GM12878 (cell line): ENCODE measurements around the gene HLA-F. TPM values are rescaled to one million over a fixed set of nuclear protein-coding genes. Genes with fewer than 3 reads are reported as not detected.

ENCODE experiments used
- ATAC-seq: fragments of 200-7000 bp; cut with Tn5 transposase; 3 replicates; pipeline ENCODE4 v1.9.1; 2020; ENCODE audit warnings: mild to moderate bottlenecking, moderate library complexity
- BruUV-seq: library from RNA; stranded (reverse); fragments of 400-500 nt; replicated peaks from 2 replicates; lab custom pipeline; 2021; lab: Mats Ljungman, UMichigan
- CTCF ChIA-PET: fragments of 300-600 bp; sonication (Branson Sonifier 250); formaldehyde crosslinking; extraction: SDS; loops from one replicate; lab custom pipeline; 2021; ENCODE audit warnings: inconsistent platforms; lab: Yijun Ruan, JAX
- POLR2A ChIA-PET: fragments of 350-600 bp; formaldehyde crosslinking; extraction: SDS; loops from one replicate; lab custom pipeline; 2021; ENCODE audit warnings: inconsistent platforms; lab: Charles Lee
- RAD21 ChIA-PET: fragments of 300-600 bp; sonication (Branson Sonifier 250); formaldehyde crosslinking; loops from one replicate; lab custom pipeline; 2023; ENCODE audit warnings: antibody characterized with exemption; ENCODE audit not compliant: unreplicated experiment; lab: Charles Lee
- SMC1A ChIA-PET: fragments of 300-600 bp; sonication (Branson Sonifier 250); formaldehyde crosslinking; loops from one replicate; lab custom pipeline; 2023; ENCODE audit not compliant: unreplicated experiment, uncharacterized antibody; lab: Charles Lee
- DNase-seq: peaks from one replicate; pipeline ENCODE4 v3.0.0-alpha.2; 2011; ENCODE audit warnings: low read depth, low spot score
- FAIRE-seq: peaks from 3 replicates; lab custom pipeline; 2011; peaks lifted over from hg19 to GRCh38; lab: Jason Lieb, UNC
- H2AFZ ChIP-seq: 2 replicates; pipeline ENCODE4 v1.6.0; 2011; ENCODE audit warnings: low read depth, low read length, control low read depth; ENCODE audit not compliant: control insufficient read depth
- H3K27ac ChIP-seq: 2 replicates; pipeline ENCODE4 v1.5.1; 2011; ENCODE audit warnings: control low read depth; ENCODE audit not compliant: control insufficient read depth, insufficient read depth
- H3K27me3 ChIP-seq, 2 experiments: replicated peaks in 1 of 2; 2 replicates each; pipeline versions ENCODE4 v1.6.0 to v1.6.1; 2011; ENCODE audit warnings: low read length in 1 of 2; ENCODE audit not compliant: control insufficient read depth in 2 of 2, insufficient read depth in 2 of 2
- H3K36me3 ChIP-seq, 2 experiments: 2 replicates each; pipeline ENCODE4 v1.5.1; 2011; ENCODE audit warnings: low read length in 1 of 2; ENCODE audit not compliant: control insufficient read depth in 2 of 2, insufficient read depth in 2 of 2
- H3K4me1 ChIP-seq: 2 replicates; pipeline ENCODE4 v1.6.1; 2011; ENCODE audit warnings: mild to moderate bottlenecking, low read length, moderate library complexity, mixed read lengths; ENCODE audit not compliant: control insufficient read depth, insufficient read depth
- H3K4me2 ChIP-seq: 2 replicates; pipeline ENCODE4 v1.6.0; 2011; ENCODE audit warnings: control low read depth; ENCODE audit not compliant: control insufficient read depth, insufficient read depth
- H3K4me3 ChIP-seq: fragments of 200-600 bp; sonication (generic); 2 replicates; pipeline ENCODE4 v1.5.1; 2016
- H3K79me2 ChIP-seq: 2 replicates; pipeline ENCODE4 v1.6.0; 2011; ENCODE audit warnings: low read length; ENCODE audit not compliant: control insufficient read depth, insufficient read depth
- H3K9ac ChIP-seq: 2 replicates; pipeline ENCODE4 v1.8.0; 2011; ENCODE audit warnings: low read length, control low read depth, mixed read lengths; ENCODE audit not compliant: control insufficient read depth, insufficient read depth
- H3K9me3 ChIP-seq: replicated peaks from 3 replicates; pipeline ENCODE4 v1.5.1; 2011; ENCODE audit warnings: mild to moderate bottlenecking, low read length; ENCODE audit not compliant: control insufficient read depth, insufficient read depth
- H4K20me1 ChIP-seq: 2 replicates; pipeline ENCODE4 v1.6.0; 2011; ENCODE audit not compliant: control insufficient read depth, insufficient read depth
- CHD2 ChIP-seq: IDR thresholded peaks from 2 replicates; pipeline ENCODE4 v1.6.1; 2011; ENCODE audit warnings: low read depth, low read length, improper control_type of control experiment, borderline replicate concordance
- HDAC2 ChIP-seq: fragments of 200-600 bp; sonication (generic); IDR thresholded peaks from 2 replicates; pipeline ENCODE4 v1.6.1; 2017
- JUNB ChIP-seq: IDR thresholded peaks from 2 replicates; pipeline ENCODE4 v1.6.1; 2016; ENCODE audit warnings: antibody characterized with exemption, mild to moderate bottlenecking
- NFXL1 ChIP-seq: fragments of 450-650 bp; IDR thresholded peaks from 2 replicates; pipeline ENCODE4 v1.6.1; 2017; ENCODE audit warnings: antibody characterized with exemption, mild to moderate bottlenecking, borderline replicate concordance
- RCOR1 ChIP-seq: conservative IDR thresholded peaks from 2 replicates; pipeline ENCODE4 v1.6.1; 2012; ENCODE audit warnings: low read depth, low read length, improper control_type of control experiment
- SIN3A ChIP-seq: IDR thresholded peaks from 2 replicates; pipeline ENCODE4 v1.6.1; 2012; ENCODE audit warnings: low read depth, low read length, improper control_type of control experiment
- SMC3 ChIP-seq: IDR thresholded peaks from 2 replicates; pipeline ENCODE4 v1.6.1; 2011; ENCODE audit warnings: low read length, improper control_type of control experiment, borderline replicate concordance
- SREBF1 ChIP-seq: IDR thresholded peaks from 2 replicates; pipeline ENCODE4 v1.6.1; 2012; ENCODE audit warnings: mild to moderate bottlenecking, low read length
- STAT3 ChIP-seq: IDR thresholded peaks from 2 replicates; pipeline ENCODE4 v1.6.1; 2011; ENCODE audit warnings: low read depth, low read length, improper control_type of control experiment
- TCF7 ChIP-seq: IDR thresholded peaks from 2 replicates; pipeline ENCODE4 v1.6.1; 2014; ENCODE audit warnings: antibody characterized with exemption, borderline replicate concordance
- USF2 ChIP-seq: IDR thresholded peaks from 2 replicates; pipeline ENCODE4 v1.6.1; 2011; ENCODE audit warnings: low read depth, low read length, improper control_type of control experiment, borderline replicate concordance
- ZSCAN29 ChIP-seq: fragments of 450-650 bp; IDR thresholded peaks from 2 replicates; pipeline ENCODE4 v1.6.1; 2017; ENCODE audit warnings: mild to moderate bottlenecking, moderate library complexity
- WGBS: methylation state at CpG from one replicate; pipeline ENCODE4 v1.1.6; 2016; ENCODE audit warnings: low lambda C conversion rate; ENCODE audit not compliant: insufficient replicate concordance, insufficient coverage; ENCODE audit errors: missing lambda C conversion rate; 5-methylcytosine and 5-hydroxymethylcytosine counted together
- in situ Hi-C: fragments of 300-500 bp; cut with MboI; formaldehyde crosslinking; loops from 9 replicates; pipeline ENCODE4 v1.14.3; 2018; ENCODE audit warnings: mixed read lengths
- intact Hi-C: fragments of 100-400 bp; cut with micrococcal nuclease; formaldehyde crosslinking; loops from one replicate; pipeline ENCODE4 v1.14.2; 2022; ENCODE audit not compliant: unreplicated experiment
- polyA plus RNA-seq, 11 experiments: library from polyadenylated mRNA; depleted of rRNA in 4 of 11; unstranded in 6 of 11; stranded (reverse) in 5 of 11; fragments of >200 nt; fragmentation: Nextera tagmentation in 4 of 11; fragmentation: Illumina TruSeq in 1 of 11; extraction: Ambion mirVana in 4 of 11; extraction: Trizol in 1 of 11; gene quantifications; 1 replicate in 1 of 11; 2 replicates in 10 of 11; pipeline versions ENCODE4 v1.2.1 to v1.2.3, GENCODE V29; 2011 to 2016; ENCODE audit warnings: inconsistent platforms in 2 of 11, missing spikeins in 2 of 11, low read depth in 1 of 11
- total RNA-seq, 4 experiments: library from RNA; depleted of rRNA in 3 of 4; stranded (reverse); fragments of >200 nt in 3 of 4; fragmentation: Illumina TruSeq in 1 of 4; extraction: Trizol in 1 of 4; gene quantifications; 2 replicates each; pipeline versions ENCODE4 v1.2.1 to v1.2.3, GENCODE V29; 2013 to 2021
- TF ChIP-seq, protein P1 (sequence below): fragments of 450-650 bp; IDR thresholded peaks from 2 replicates; pipeline ENCODE4 v1.6.1; 2017; ENCODE audit warnings: mild to moderate bottlenecking, low read depth, inconsistent platforms; ENCODE audit not compliant: poor library complexity, severe bottlenecking
- TF ChIP-seq, protein P2 (sequence below): fragments of 450-650 bp; formaldehyde crosslinking; IDR thresholded peaks from 2 replicates; pipeline ENCODE4 v1.4.0; 2020; ENCODE audit warnings: mild to moderate bottlenecking, moderate library complexity

HLA-F gene
- total and polyA plus RNA-seq, 10 of the 15 experiments (the other 5 are each of a cell fraction or from before 2014, with no cell fraction given), result 30.1 to 342 (median 145) TPM

DNA sequence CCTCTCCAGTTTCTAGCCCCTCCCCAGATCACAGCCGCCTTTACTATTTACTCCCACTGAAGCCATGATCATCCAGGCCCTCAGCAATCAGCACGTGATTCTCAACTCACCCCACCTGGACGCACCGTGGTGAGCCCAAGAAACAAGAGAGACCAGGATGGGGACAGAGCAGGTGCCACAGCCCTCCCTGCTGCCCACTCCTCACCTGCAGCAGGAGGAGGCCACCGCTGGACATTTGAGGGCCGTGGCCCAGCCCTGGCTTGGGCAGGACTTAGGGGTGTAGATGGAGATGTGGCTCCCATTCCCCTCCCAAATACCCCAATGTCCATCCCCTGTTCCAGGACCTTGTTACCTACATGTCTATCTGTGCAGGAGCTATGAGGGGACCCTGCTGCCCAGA, 20.3 kb downstream of the HLA-F start:
- 78% methylated on average over 6 of the region's 6 CpGs for WGBS
- no peak for ATAC-seq
- no TSS peak for BruUV-seq
- Histone ChIP-seq H3K36me3 (no peaks in the 10 kb centered on the region), H2AFZ (no peak overlapping the region), H3K4me1 (no peaks in the 10 kb centered on the region), H3K4me2 (no peak overlapping the region), H3K4me3 (no peak overlapping the region), H4K20me1 (no peaks in the 10 kb centered on the region), H3K79me2 (no peaks in the 10 kb centered on the region), H3K27ac (no peak overlapping the region), H3K27me3 (no peaks in the 10 kb centered on the region), H3K9me3 (no peaks in the 10 kb centered on the region), H3K9ac (no peak overlapping the region)
- SMC1A ChIA-PET, result interaction anchor here (0.9 kb wide), 1 partner anchor 11 kb away, joined by 3 read pairs; no protein-coding TSS in a partner anchor
- FAIRE-seq, result no peak
- intact Hi-C loops, result no loop called here
- RAD21 ChIA-PET, result no interaction called here
- TF ChIP-seq ZSCAN29 (no peak), SMC3 (no peak), JUNB (no peak), USF2 (no peak), HDAC2 (no peak), SREBF1 (no peak), RCOR1 (no peak), TCF7 (no peak), STAT3 (no peak), CHD2 (no peak), NFXL1 (no peak), SIN3A (no peak)
- TF ChIP-seq, protein P1, sequence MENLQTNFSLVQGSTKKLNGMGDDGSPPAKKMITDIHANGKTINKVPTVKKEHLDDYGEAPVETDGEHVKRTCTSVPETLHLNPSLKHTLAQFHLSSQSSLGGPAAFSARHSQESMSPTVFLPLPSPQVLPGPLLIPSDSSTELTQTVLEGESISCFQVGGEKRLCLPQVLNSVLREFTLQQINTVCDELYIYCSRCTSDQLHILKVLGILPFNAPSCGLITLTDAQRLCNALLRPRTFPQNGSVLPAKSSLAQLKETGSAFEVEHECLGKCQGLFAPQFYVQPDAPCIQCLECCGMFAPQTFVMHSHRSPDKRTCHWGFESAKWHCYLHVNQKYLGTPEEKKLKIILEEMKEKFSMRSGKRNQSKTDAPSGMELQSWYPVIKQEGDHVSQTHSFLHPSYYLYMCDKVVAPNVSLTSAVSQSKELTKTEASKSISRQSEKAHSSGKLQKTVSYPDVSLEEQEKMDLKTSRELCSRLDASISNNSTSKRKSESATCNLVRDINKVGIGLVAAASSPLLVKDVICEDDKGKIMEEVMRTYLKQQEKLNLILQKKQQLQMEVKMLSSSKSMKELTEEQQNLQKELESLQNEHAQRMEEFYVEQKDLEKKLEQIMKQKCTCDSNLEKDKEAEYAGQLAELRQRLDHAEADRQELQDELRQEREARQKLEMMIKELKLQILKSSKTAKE, result no peak
- TF ChIP-seq, protein P2, sequence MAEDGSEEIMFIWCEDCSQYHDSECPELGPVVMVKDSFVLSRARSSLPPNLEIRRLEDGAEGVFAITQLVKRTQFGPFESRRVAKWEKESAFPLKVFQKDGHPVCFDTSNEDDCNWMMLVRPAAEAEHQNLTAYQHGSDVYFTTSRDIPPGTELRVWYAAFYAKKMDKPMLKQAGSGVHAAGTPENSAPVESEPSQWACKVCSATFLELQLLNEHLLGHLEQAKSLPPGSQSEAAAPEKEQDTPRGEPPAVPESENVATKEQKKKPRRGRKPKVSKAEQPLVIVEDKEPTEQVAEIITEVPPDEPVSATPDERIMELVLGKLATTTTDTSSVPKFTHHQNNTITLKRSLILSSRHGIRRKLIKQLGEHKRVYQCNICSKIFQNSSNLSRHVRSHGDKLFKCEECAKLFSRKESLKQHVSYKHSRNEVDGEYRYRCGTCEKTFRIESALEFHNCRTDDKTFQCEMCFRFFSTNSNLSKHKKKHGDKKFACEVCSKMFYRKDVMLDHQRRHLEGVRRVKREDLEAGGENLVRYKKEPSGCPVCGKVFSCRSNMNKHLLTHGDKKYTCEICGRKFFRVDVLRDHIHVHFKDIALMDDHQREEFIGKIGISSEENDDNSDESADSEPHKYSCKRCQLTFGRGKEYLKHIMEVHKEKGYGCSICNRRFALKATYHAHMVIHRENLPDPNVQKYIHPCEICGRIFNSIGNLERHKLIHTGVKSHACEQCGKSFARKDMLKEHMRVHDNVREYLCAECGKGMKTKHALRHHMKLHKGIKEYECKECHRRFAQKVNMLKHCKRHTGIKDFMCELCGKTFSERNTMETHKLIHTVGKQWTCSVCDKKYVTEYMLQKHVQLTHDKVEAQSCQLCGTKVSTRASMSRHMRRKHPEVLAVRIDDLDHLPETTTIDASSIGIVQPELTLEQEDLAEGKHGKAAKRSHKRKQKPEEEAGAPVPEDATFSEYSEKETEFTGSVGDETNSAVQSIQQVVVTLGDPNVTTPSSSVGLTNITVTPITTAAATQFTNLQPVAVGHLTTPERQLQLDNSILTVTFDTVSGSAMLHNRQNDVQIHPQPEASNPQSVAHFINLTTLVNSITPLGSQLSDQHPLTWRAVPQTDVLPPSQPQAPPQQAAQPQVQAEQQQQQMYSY (CRISPR knock-in tag), result no peak
- CTCF ChIA-PET, result interaction anchor here (1.4 kb wide), 1 partner anchor 12 kb away, joined by 3 read pairs; no protein-coding TSS in a partner anchor
- in situ Hi-C loops, result loop anchor here (5.0 kb wide), 1 partner anchor 94 kb away; no protein-coding TSS in a partner anchor
- POLR2A ChIA-PET, result no interaction called here
- DNase-seq, result no peak
